Midbrain (tissue), 1 donor: Measurements from ENCODE around the gene CA11.

Experiments
- DNase-seq: peaks from one replicate; lab custom pipeline; 2025; lab: John Stamatoyannopoulos, UW

The CA11 gene

DNA sequence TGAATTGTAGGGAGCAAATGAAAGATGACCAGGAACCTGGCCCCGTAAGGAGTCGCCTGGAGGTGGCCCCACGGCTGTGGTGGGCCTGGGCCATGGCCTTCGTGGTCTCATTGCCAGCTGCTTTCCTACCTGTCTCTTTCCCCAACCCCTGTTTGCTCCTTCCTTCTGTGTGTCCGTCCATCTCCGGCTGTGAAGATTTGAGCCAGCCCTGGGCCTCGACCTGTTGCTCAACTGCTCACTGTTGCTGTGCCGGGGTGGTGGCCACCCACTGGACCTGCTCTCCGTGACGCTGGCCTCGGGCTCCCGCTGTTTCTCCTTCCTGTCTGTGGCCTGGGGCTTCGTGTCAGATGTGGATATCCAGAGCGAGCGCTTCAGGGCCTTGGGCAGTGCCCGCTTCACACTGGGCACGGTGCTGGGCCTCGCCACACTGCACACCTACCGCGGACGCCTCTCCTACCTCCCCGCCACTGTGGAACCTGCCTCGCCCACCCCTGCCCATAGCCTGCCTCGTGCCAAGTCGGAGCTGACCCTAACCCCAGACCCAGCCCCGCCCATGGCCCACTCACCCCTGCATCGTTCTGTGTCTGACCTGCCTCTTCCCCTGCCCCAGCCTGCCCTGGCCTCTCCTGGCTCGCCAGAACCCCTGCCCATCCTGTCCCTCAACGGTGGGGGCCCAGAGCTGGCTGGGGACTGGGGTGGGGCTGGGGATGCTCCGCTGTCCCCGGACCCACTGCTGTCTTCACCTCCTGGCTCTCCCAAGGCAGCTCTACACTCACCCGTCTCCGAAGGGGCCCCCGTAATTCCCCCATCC is 17.3 kb downstream of the CA11 start:
- DNase-seq, result no peak

GRCh38 chr19:48627865-48628314 is 18.1 kb downstream of the CA11 start:
- no peak for DNase-seq

GRCh38 chr19:48627201-48627864 is 18.7 kb downstream of the CA11 start:
- DNase-seq, result no peak

GRCh38 chr19:48625891-48626327 is 20.1 kb downstream of the CA11 start:
- DNase-seq, result no peak

DNA sequence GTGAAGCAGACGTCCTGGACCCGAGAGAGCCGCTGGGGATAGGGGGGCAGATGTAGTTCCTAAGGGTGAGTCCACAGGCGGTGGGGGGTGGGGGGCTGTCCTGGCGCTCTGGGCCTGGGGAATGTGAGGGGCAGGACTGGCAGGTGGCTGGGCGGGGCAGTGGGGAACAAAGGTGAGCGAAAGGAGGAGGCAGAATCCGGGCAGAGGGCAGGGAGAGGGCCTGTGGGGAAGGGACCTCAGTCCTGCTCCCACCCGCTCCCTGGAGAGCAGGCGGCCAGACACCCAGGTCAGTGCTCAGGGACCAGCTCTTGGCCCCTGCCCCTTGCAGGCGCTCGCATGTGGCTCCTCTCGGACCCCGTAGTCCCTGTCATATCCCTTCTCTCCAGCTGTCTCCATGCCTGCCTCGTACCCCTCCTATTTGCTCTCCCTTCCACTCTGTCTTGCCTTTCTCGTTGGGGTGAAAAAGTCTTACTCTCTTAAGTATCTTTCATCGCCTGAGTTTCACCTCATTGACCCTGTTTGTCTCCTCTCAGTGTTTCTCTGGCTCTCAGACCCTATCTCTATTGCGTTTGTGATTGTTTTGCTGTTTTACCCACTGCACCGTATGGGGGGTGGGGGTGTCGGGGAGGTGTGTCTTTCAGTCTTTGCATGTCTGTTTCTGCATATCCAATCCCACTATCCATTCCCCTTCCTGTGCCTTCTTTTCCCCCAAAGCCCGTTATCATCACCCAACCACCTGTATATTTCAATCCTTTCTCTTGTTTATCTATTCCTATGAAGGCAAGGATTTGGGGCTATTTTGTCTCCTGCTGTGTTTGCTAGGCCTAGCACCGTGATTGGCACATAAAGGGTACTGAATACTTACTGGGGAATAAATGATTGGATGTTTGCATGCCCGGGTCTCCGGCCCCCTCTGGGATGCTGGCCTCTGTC is 20.9 kb downstream of the CA11 start:
- DNase-seq, result no peak

- peak; percentile 98 for DNase-seq
Measured at GRCh38 chr19:48624067-48624594, 21.9 kb downstream of the CA11 start.

DNA sequence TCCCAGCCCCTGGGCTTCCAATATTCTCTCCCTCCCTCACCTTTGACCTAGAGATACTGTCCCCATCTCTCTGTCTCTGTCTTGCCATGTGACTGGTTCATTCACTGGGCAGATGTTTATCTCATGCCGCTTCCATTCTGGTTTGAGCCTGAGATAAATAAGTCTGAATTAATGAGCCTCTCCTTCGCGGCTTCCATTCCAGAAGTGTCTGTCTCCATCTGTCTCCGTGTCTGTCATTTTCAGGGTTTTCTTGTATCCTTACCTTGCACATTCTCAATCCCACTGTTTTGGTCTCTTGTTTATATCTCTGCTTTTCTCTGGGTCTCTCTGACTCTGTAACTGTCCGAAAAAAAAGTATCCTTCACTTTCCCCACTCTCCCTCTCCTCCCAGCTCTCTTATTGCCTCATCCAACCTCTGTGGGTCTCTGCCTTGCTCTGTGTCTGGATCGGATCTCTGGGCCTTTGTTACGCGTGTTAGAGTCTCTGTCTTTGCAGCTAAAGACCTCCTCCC is 22.4 kb downstream of the CA11 start:
- no peak for DNase-seq

- DNase-seq, result no peak
Measured at GRCh38 chr19:48619692-48620585, 26.0 kb downstream of the CA11 start.

GRCh38 chr19:48618916-48619691 is 26.9 kb downstream of the CA11 start, which contains the start of the genes RPL18 and SPHK2:
TSS of gene RPL18 (minus strand) at chr19:48619178. CDS start at chr19:48619143, 35 bp downstream.
TSS of gene SPHK2 (plus strand) at chr19:48619506. CDS start at chr19:48620515, 1,009 bp downstream.
- peak; percentile 100 for DNase-seq

DNA sequence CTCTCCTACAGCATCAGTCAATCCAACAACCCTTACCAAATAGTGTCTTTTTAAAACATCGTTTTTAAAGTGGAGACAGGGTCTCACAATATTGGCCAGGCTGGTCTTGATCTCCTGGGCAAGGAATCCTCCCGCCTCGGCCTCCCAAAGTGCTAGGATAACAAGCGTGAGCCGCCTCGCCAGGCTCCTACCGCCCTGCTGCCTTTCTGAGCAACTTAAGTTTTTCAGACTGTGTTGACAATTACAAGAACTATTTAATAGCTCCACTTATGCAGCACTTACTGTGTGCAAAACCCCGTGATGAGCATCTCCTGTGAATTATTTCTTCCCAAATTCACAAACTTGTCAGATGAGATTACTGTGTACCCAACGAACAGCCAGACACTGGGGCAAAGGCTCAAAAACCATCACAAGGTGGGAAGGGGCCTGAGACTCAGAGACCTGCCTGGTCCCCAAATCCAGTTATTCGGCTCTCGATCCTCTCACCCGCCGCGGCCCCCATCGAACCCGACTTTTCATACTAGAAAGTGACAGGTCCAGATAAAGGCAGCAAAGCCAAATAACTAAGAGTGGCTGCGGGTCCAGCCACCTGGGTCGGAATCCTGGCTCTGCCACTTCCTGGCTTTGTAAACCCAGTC is 27.6 kb downstream of the CA11 start:
- no peak for DNase-seq

- DNase-seq, result peak; percentile 30
Measured at GRCh38 chr19:48617146-48617937, 28.6 kb downstream of the CA11 start.

DNA sequence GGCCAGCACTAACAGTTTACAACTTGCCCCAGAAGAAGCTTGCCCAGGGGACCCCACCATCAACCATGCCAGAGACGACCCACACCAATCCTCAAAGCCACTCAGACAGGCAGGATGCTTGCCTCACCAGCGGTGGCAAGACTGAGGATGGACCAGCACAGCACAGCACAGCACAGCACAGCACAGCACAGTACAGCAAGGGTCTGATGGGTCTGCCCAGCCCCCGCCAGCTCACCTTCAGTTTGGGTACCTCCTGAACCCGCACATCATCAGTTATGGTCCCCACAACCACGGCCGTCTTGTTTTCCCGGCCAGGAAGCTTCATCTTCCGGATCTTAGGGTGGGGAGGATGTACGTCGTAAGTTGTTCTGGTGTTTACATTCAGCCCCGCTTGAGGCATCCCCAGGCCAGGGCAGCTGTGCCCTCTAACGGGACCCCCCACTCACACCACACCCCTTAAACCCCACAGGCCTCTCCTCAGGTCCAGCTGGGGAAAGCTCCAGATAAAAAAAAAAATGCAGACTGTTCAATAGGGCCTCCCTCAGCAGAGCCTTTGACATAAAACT is 29.4 kb downstream of the CA11 start:
- DNase-seq, result no peak

DNA sequence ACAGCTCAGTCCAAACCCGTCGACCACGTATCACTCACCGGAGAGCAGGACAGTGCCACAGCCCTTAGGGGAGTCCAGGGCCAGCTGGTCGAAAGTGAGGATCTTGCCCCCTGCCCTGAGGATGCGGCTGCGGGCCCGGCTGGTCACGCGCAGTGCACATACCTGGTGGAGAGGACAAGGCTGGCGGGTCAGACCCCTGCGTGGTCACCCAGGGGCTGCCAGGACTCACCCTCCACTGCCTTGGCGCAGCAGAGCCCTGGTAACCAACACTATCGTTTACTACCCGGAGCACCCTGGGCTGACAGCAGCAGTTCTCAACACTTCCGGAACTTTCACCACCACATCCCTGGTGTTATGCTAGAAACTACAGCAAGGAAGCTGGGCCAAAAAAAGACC is 29.9 kb downstream of the CA11 start:
- no peak for DNase-seq

- no peak for DNase-seq
Measured at GRCh38 chr19:48615231-48616040, 30.6 kb downstream of the CA11 start.

DNA sequence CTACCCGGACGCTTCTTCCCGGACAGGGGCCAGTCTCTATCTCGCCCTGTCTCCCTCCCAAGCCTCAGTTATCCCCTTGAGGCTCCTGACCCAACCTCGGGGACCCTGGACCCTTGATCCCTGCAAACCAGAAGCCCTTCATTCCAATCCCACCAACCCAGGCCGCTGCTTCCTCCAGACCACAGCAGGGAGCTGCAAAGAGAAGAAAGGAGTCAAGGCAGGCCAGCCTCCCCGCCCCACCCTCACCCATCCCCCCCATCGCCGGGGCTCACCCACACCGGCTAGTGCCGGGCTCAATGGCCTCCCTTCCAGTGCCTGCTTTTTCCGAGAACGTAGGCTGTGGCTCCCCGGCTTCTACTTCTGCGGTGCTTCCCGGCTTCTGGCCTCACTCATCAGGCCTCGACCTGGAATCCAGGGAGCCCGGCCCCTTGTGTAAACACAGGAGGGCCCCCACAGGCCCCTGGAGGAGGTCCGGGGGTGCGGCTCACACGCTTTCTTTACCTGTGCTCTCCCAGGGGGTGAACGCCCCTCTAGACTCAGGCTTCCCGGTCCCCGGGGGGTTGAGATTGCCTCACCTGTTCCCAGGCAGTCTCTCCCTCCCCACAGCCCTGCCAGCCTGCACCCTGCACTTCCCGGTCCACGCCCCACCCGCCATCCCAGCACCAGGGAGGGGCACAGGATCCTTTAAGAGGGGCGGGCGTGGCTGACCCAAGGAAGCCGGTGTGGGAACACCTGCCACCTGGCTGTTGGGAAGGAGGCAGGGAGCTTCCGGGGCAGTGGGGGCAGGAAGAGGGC is 31.4 kb downstream of the CA11 start, which contains the start of gene FAM83E:
Gene FAM83E (minus strand): TSS at position 641 of the 795 bp plus-strand sequence. CDS start 1,704 bp downstream, outside the sequence.
- DNase-seq, result no peak

GRCh38 chr19:48613852-48614435 is 32.0 kb downstream of the CA11 start:
- DNase-seq, result no peak
